Right renal pelvis (tissue), 4 donors: ENCODE data around the gene MYRF. TPM values are rescaled to one million over a fixed set of nuclear protein-coding genes. Genes with fewer than 3 reads are reported as not detected.

ENCODE experiments used
- DNase-seq, 4 donors: peaks; one replicate each; pipeline ENCODE4 v3.0.0-alpha.2; 2013; ENCODE audit warnings: low read depth in 4 of 4, low spot score in 3 of 4, missing footprints in 1 of 4
- polyA plus RNA-seq, 4 donors: library from polyadenylated mRNA; unstranded; fragments of 120-200 nt; gene quantifications; one replicate each; pipeline ENCODE4 v1.2.1, GENCODE V29; 2013; ENCODE audit not compliant: insufficient read length in 4 of 4

The MYRF gene
- polyA plus RNA-seq, 4 donors = 20.9 to 23.2 (median 21.9) TPM

DNA sequence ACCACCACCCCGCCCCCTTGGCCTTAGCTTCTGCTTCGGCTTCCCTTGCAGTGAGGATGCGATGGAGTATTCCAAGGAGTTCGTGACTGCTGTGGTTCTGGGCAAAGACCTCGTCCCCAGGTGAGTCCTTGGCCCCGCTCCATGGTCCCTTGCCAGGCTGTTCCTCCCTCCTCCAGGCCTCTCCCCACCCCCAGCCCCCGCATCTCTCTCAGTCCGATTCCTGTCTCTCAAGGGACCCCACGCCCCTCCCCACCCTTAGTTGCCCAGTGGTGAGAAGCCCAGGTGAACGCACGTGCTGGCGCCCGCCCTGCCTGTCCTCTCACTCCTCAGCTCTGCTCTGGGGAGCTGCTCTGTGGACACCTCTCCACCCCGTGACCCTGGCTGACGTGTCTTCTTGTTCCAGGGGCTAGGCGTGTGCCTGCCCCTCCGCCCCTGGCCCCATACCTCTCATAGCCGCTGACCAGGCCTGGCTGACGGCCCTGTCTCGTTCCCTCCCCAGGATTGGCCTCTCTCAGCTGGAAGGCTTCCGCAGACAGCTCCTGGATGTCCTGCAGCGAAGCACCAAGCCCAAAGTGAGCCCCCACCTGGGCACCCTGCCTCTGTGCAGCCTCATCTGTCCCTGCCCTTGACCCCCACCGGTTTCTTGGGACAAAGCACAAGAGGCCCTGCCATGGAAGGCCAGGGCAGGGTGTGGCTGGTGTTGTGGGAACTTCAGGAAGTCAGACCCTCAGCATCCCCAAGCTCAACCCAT is 14.6 kb upstream of the MYRF start:
- DNase-seq = no peak

GRCh38 chr11:61738776-61739175 is 13.7 kb upstream of the MYRF start:
- no peak for DNase-seq

GRCh38 chr11:61739413-61739812 is 13.0 kb upstream of the MYRF start:
- no peak for DNase-seq

DNA sequence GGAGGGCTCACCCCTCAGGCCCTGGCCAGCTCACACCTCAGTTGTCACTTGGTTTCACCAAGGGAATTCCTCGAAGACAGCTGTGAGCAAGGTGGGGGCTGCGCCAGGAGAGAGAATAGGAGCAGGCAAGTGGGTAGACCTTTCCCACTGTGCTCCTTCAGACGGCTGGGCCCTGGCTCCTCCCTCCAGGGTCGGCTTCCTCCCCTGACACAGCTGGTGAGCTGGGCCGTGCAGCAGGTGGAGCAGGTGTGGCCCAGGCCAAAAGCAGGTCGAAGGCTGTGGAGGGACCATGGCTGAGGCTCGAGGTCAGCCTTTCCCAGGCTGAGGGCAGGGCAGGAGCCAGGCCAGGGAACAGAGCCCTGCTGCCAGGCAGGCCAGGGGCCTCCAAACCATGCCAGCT is 12.5 kb upstream of the MYRF start:
- DNase-seq = no peak

- no peak for DNase-seq
These were observed 10.0 kb upstream of the MYRF start for GRCh38 chr11:61742391-61742790.

DNA sequence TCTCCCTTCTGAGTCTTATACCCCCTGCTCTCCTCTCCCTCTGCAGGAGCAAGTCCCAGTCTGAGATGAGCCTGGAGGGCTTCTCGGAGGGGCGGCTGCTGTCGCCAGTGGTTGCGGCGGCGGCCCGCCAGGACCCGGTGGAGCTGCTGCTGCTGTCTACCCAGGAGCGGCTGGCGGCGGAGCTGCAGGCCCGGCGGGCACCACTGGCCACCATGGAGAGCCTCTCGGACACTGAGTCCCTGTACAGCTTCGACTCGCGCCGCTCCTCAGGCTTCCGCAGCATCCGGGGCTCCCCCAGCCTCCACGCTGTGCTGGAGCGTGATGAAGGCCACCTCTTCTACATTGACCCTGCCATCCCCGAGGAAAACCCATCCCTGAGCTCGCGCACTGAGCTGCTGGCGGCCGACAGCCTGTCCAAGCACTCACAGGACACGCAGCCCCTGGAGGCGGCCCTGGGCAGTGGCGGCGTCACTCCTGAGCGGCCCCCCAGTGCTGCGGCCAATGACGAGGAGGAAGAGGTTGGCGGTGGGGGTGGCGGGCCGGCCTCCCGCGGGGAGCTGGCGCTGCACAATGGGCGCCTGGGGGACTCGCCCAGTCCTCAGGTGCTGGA is 8.8 kb upstream of the MYRF start:
- no peak for DNase-seq

GRCh38 chr11:61744181-61744580 is 8.3 kb upstream of the MYRF start:
- DNase-seq = no peak

GRCh38 chr11:61744609-61745156 is 7.8 kb upstream of the MYRF start:
- no peak for DNase-seq

DNA sequence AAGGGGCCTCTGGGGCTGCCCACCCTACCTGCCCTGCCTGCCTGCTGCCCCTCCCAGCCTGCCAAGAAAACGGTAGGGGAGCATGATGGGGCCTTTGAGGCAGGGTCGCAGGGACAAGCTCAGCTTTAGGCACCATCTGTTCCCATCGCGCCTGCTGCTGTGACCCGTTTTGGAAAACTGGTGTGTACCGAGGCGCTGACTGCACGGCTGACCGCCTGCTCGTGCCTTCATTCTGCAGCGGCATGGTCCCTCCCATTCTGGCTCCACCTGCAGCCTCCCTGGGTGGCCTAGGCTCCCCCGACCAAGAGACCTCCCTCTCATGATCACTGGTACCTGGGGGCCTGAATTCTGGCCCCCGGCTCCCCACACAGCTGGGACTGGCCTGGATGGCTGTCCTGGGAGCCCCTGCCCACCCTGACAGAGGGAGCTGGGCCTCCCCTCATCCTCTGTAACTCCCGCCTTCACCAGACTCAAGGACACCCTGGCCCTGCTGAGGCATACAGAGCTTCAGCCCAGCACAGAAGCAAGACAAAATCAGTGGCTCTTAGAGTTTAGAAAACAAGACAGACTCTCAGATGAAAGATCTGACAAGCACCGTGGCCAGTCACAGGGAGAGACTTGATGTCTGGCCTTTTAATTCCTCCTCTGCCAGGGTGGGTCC is 6.5 kb upstream of the MYRF start:
- DNase-seq = no peak

DNA sequence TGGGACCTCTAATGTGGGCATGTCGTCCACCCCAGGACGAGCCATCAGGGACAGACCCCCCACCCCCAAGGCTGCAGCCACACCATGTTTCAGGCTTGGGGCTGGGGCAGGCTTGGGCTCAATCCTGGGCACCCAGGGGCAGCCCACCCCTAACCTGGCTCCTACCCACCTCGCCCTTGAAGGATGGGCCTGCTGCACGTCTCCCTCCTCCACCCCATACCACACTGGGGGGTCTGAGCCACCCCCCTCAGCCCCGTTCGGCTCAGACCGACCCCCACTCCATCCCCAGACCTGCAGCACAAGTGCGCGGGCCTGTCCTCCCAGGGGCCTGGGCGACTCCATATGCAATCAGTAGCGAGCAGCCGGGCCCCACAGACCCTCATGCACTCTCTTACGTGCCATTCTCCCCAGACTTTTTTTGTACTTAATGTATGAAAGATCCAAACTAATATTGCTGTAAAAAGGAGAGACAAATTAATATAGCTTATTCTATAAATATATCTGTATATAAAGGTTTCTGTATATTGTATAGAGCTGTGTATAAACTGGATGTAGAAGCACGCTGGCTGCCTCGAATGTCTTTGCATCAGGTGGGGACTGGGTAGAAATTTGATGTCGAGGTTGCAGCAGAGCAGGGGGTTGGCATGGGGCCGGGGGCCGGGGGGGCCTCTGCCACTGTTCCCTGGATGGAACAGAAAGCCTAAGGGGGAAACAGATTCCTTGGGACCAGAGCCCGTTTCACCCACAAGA is 5.8 kb upstream of the MYRF start:
- DNase-seq = no peak

GRCh38 chr11:61747192-61747966 is 5.1 kb upstream of the MYRF start:
- DNase-seq = no peak

GRCh38 chr11:61747967-61748285 is 4.5 kb upstream of the MYRF start:
- DNase-seq = no peak

DNA sequence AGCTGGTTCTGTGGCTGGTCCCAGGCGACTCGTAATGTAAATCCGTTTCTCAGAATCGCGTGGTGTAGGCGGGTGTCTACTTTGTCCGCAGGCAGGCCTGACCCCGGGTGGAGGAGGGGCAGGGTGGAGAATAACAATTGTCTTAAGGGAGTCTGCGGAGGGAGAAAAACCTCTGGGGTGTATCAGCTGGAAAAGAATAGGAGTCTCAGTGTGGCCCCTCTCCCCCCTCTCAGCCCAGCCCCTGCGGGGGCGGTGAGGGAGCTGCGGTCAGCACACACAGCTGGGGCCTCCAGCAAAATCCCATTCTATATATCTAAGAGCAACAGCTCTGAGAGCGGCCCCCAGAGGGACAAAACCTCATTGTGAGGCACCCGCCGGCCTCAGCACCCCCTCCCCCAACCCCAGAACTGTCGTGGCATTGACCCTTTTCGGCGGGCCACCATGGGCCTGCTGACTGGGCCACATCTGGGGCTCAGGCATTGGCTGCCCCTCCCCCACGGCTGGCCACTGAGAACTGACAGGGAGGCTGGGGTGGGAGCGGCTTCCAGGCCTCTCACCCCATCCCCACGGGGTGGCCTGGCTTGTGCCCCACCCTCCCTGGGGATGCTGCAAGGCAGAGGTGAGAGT is 2.7 kb upstream of the MYRF start:
- DNase-seq = peak in 1 of 4 donors; percentile 46

DNA sequence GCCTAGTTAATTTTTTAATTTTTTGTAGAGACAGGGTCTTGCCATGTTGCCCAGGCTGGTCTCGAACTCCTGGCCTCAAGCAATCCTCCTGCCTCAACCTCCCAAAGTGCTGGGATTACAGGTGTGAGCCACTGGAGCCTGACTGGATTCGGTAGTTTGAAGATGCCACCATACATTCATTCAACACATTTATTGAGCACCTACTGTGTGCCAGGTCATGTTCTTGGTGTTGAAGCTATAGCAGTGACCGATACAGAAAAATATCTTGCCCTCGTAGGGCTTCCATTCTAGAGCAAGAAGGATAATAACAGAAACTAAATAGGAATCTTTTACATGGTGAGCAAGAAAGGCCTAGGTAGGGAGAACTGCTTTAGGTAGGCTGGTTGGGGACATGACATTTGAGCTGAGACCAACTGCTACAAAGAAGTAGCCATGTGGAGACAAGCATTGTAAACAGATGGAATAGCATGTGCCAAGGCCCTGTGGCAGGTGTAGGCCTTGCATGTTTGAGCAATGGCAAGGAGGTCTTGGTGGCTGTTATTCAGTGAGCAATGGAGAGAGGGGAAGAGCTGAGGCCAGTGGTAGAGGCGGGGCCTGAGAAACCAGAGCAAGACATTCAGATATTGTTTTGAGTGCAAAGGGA is 1.7 kb upstream of the MYRF start:
- no peak for DNase-seq

DNA sequence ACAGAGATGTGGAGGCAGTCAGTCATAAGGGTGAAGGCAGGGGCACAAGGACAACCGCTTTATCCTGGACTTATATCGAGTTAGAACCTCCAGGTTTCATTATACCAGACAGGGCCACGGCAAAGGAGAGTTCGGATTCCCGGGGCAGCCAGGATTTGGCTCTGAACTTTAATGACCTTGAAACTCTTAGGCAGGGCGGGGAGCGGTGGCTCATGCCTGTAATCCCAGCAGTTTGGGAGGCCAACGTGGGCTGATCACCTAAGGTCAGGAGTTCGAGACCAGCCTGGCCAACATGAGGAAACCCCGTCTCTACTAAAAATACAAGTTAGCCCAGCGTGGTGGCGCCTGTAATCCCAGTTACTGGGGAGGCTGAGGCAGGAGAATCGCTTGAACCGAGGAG is 1.1 kb upstream of the MYRF start:
- DNase-seq = no peak

- DNase-seq = no peak
These were observed 587 bp downstream of the MYRF start for GRCh38 chr11:61752925-61753521.

DNA sequence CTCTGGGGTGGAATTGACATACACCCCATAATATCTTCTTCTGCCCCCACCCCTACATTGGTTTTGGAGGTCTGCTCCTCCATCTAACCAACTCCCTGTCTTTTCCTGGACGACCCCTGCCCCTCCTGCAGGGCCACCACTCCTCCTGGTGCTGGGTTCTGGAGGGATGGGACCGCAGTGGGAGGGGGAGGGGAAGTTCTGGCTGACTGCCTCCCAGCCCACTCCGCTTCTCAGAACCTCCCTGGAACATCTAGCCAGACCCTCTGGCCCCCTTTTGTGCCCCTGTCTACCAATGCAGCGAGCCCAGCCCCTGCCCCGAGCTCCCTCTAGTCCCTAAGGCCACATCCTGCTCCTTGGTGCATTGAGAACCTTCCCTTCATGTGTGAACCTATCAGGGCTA is 1.2 kb downstream of the MYRF start:
- no peak for DNase-seq

GRCh38 chr11:61754534-61755482 is 2.4 kb downstream of the MYRF start:
- DNase-seq = no peak
